SK-N-SH (cell line): Measurements from ENCODE around the gene DNAH14. TPM values are rescaled to one million over a fixed set of nuclear protein-coding genes. Genes with fewer than 3 reads are reported as not detected.

Experiments used
- CTCF ChIA-PET: fragments of 300-600, 350-600 bp; formaldehyde crosslinking; extraction: SDS; loops from one replicate; lab custom pipeline; 2021; lab: Yijun Ruan, JAX
- POLR2A ChIA-PET: fragments of 350-600 bp; sonication (Branson Sonifier 250); formaldehyde crosslinking; extraction: SDS; loops from one replicate; lab custom pipeline; 2020; ENCODE audit warnings: antibody characterized with exemption, inconsistent platforms; lab: Yijun Ruan, JAX
- DNase-seq: peaks from one replicate; pipeline ENCODE4 v3.0.0; 2012
- H2AFZ ChIP-seq: fragments of 200-600 bp; sonication (generic); 2 replicates; pipeline ENCODE4 v1.8.1; 2016; ENCODE audit warnings: antibody characterized with exemption, mild to moderate bottlenecking, low read depth
- H3F3A ChIP-seq: fragments of 200-600 bp; sonication (generic); replicated peaks from 2 replicates; pipeline ENCODE3; 2016; ENCODE audit warnings: antibody characterized with exemption, mild to moderate bottlenecking; ENCODE audit not compliant: insufficient read depth
- H3K27ac ChIP-seq, 2 experiments: fragments of 200-500 bp in 1 of 2; fragments of 200-600 bp in 1 of 2; sonication (Bioruptor generic) in 1 of 2; sonication (generic), shearing (Covaris generic) in 1 of 2; 2 replicates each; pipeline versions ENCODE4 v1.5.1 to v1.6.1; 2014 to 2016; ENCODE audit warnings: low read depth in 2 of 2, inconsistent platforms in 1 of 2, low read length in 1 of 2, mild to moderate bottlenecking in 1 of 2, mixed read lengths in 1 of 2
- H3K27me3 ChIP-seq: fragments of 200-600 bp; sonication (generic), shearing (Covaris generic); 2 replicates; pipeline ENCODE4 v1.6.1; 2016; ENCODE audit warnings: mixed run types; ENCODE audit not compliant: insufficient read depth
- H3K36me3 ChIP-seq, 2 experiments: fragments of 200-500 bp in 1 of 2; fragments of 200-600 bp in 1 of 2; sonication (Bioruptor generic) in 1 of 2; sonication (generic) in 1 of 2; replicated peaks in 1 of 2; 2 replicates each; pipeline versions ENCODE3 to v1.5.1; 2014 to 2016; ENCODE audit warnings: low read length in 1 of 2, mild to moderate bottlenecking in 1 of 2; ENCODE audit not compliant: insufficient read depth in 2 of 2, control insufficient read depth in 1 of 2
- H3K4me1 ChIP-seq, 2 experiments: fragments of 200-500 bp in 1 of 2; fragments of 200-600 bp in 1 of 2; sonication (Bioruptor generic) in 1 of 2; sonication (generic), shearing (Covaris generic) in 1 of 2; 2 replicates each; pipeline versions ENCODE4 v1.5.1 to v1.6.1; 2014 to 2016; ENCODE audit warnings: low read depth in 1 of 2, low read length in 1 of 2, mixed run types in 1 of 2; ENCODE audit not compliant: insufficient read depth in 2 of 2, control insufficient read depth in 1 of 2
- H3K4me2 ChIP-seq: fragments of 200-600 bp; sonication (generic), shearing (Covaris generic); 2 replicates; pipeline ENCODE4 v1.6.1; 2017; ENCODE audit warnings: mixed run types
- H3K4me3 ChIP-seq, 2 experiments: fragments of 200-500 bp in 1 of 2; fragments of 200-600 bp in 1 of 2; sonication (Bioruptor generic) in 1 of 2; sonication (generic), shearing (Covaris generic) in 1 of 2; 2 replicates each; pipeline versions ENCODE4 v1.5.1 to v1.8.1; 2014 to 2016; ENCODE audit warnings: low read depth in 2 of 2, inconsistent platforms in 1 of 2, low read length in 1 of 2, mild to moderate bottlenecking in 1 of 2, mixed read lengths in 1 of 2, moderate library complexity in 1 of 2
- H3K79me2 ChIP-seq: fragments of 200-600 bp; sonication (generic); 2 replicates; pipeline ENCODE4 v1.8.1; 2017; ENCODE audit warnings: mild to moderate bottlenecking; ENCODE audit not compliant: insufficient read depth
- H3K9ac ChIP-seq: fragments of 200-600 bp; sonication (generic); 2 replicates; pipeline ENCODE4 v1.6.1; 2017; ENCODE audit warnings: mixed run types
- H3K9me2 ChIP-seq: fragments of 200-600 bp; sonication (generic); 2 replicates; pipeline ENCODE4 v1.6.1; 2017; ENCODE audit warnings: mixed run types
- H3K9me3 ChIP-seq: fragments of 200-600 bp; sonication (generic); 2 replicates; pipeline ENCODE4 v1.6.1; 2017; ENCODE audit warnings: mixed run types, mild to moderate bottlenecking, moderate library complexity
- H4K20me1 ChIP-seq: fragments of 200-600 bp; sonication (generic); 2 replicates; pipeline ENCODE4 v1.6.1; 2017; ENCODE audit warnings: mild to moderate bottlenecking, mixed run types; ENCODE audit not compliant: insufficient read depth
- CTCF ChIP-seq: fragments of 200-600 bp; sonication (generic); IDR thresholded peaks from 2 replicates; pipeline ENCODE4 v1.6.1; 2017; ENCODE audit warnings: antibody characterized with exemption, mild to moderate bottlenecking, moderate library complexity
- EZH2phosphoT487 ChIP-seq: fragments of 200-600 bp; sonication (generic); IDR thresholded peaks from 2 replicates; pipeline ENCODE4 v1.6.1; 2017; ENCODE audit warnings: low read depth, mixed run types, mild to moderate bottlenecking, antibody characterized with exemption, moderate library complexity, borderline replicate concordance
- FOXJ3 ChIP-seq: sonication (generic); formaldehyde crosslinking; IDR thresholded peaks from 2 replicates; pipeline ENCODE4 v1.5.1; 2020; ENCODE audit warnings: mild to moderate bottlenecking, missing genetic modification reagents
- FOXM1 ChIP-seq: IDR thresholded peaks from 2 replicates; pipeline ENCODE4 v1.4.0; 2012; ENCODE audit warnings: low read depth, mild to moderate bottlenecking
- GATA2 ChIP-seq: sonication (generic); formaldehyde crosslinking; IDR thresholded peaks from 2 replicates; pipeline ENCODE4 v1.5.0; 2020; ENCODE audit warnings: mild to moderate bottlenecking, missing genetic modification reagents
- JUND ChIP-seq: IDR thresholded peaks from 2 replicates; pipeline ENCODE4 v1.4.0; 2012
- NRF1 ChIP-seq: IDR thresholded peaks from 2 replicates; pipeline ENCODE4 v1.6.1; 2012; ENCODE audit warnings: low read depth, mild to moderate bottlenecking, low read length
- PBX3 ChIP-seq: IDR thresholded peaks from 2 replicates; pipeline ENCODE4; 2012
- POLR2AphosphoS5 ChIP-seq: IDR thresholded peaks from 2 replicates; pipeline ENCODE4 v1.6.1; 2012; ENCODE audit warnings: low read depth, low read length
- RXRA ChIP-seq: IDR thresholded peaks from 2 replicates; pipeline ENCODE4 v1.4.0; 2012; ENCODE audit warnings: low read depth, mild to moderate bottlenecking, borderline replicate concordance
- TAF1 ChIP-seq: IDR thresholded peaks from 2 replicates; pipeline ENCODE4 v1.6.1; 2012; ENCODE audit warnings: low read depth, mild to moderate bottlenecking, low read length, moderate library complexity, borderline replicate concordance
- YY1 ChIP-seq: IDR thresholded peaks from 2 replicates; pipeline ENCODE4 v1.4.0; 2012; ENCODE audit warnings: low read depth, mild to moderate bottlenecking
- WGBS: methylation state at CpG from one replicate; pipeline ENCODE4 v1.1.6; 2017; ENCODE audit warnings: low lambda C conversion rate; 5-methylcytosine and 5-hydroxymethylcytosine counted together
- polyA plus RNA-seq, 3 experiments: library from polyadenylated mRNA; depleted of rRNA; stranded (reverse); fragments of >200 nt; gene quantifications; 2 replicates each; pipeline ENCODE4 v1.2.3, GENCODE V29; 2012

The DNAH14 gene
- polyA plus RNA-seq, 1 of the 3 experiments (the other 2 are of a cell fraction), result 8.0 TPM

- H4K20me1 ChIP-seq, result no peaks in the 10 kb centered on the region
- no peaks in the 10 kb centered on the region for H3K9me2 ChIP-seq
- H3K4me3 ChIP-seq, result no peak overlapping the region
- no peaks in the 10 kb centered on the region for H3F3A ChIP-seq
- CTCF ChIA-PET, result no interaction called here
- no peak overlapping the region for H3K9ac ChIP-seq
- POLR2A ChIA-PET, result no interaction called here
- H3K27me3 ChIP-seq, result no peaks in the 10 kb centered on the region
- no peaks in the 10 kb centered on the region for H3K79me2 ChIP-seq
- no peak for TF ChIP-seq YY1
- TF ChIP-seq EZH2phosphoT487, result no peak
- no peak for TF ChIP-seq CTCF
- no peak for TF ChIP-seq NRF1
- no peak for TF ChIP-seq JUND
- TF ChIP-seq GATA2 (CRISPR knock-in tag), result no peak
- TF ChIP-seq PBX3, result no peak
- TF ChIP-seq RXRA, result no peak
- no peak for TF ChIP-seq FOXJ3 (CRISPR knock-in tag)
- no peaks in the 10 kb centered on the region for H3K9me3 ChIP-seq
- no peak overlapping the region for H3K27ac ChIP-seq
- H3K36me3 ChIP-seq, result no peaks in the 10 kb centered on the region
- H3K4me2 ChIP-seq, result no peak overlapping the region
- DNase-seq, result no peak
- no peaks in the 10 kb centered on the region for H3K4me1 ChIP-seq
- no peak overlapping the region for H2AFZ ChIP-seq
These were observed 433.3 kb downstream of the DNAH14 start for GRCh38 chr1:225362805-225363204.

GRCh38 chr1:225364439-225364838, 435.0 kb downstream of the DNAH14 start:
- Histone ChIP-seq H2AFZ (no peak overlapping the region), H3K27ac (no peak overlapping the region), H3K27me3 (no peaks in the 10 kb centered on the region), H3K9me3 (no peaks in the 10 kb centered on the region), H3K79me2 (no peaks in the 10 kb centered on the region), H3K9me2 (no peaks in the 10 kb centered on the region), H3K4me2 (no peak overlapping the region), H4K20me1 (no peaks in the 10 kb centered on the region), H3K9ac (no peak overlapping the region), H3F3A (no peaks in the 10 kb centered on the region), H3K36me3 (no peaks in the 10 kb centered on the region), H3K4me3 (no peak overlapping the region), H3K4me1 (no peaks in the 10 kb centered on the region)
- ChIA-PET POLR2A (no interaction called here), CTCF (interaction anchor here (0.8 to 1.1 kb wide), 3 partner anchors 17 to 46 kb away, joined by 3 read pairs; no protein-coding TSS in a partner anchor)
- WGBS, result 79% methylated on average over 6 of the region's 6 CpGs
- no peak for TF ChIP-seq FOXM1
- no peak for TF ChIP-seq FOXJ3 (CRISPR knock-in tag)
- no peak for TF ChIP-seq TAF1
- TF ChIP-seq PBX3, result no peak
- no peak for TF ChIP-seq POLR2AphosphoS5
- no peak for DNase-seq
